ENCODE data around the gene OSBPL8. TPM values are rescaled to one million over a fixed set of nuclear protein-coding genes. Genes with fewer than 3 reads are reported as not detected.

The OSBPL8 gene
- total RNA-seq, 2 experiments from 2014 or later: 154 to 160 TPM

GRCh38 chr12:76573840-76574373, 14.3 kb upstream of the OSBPL8 start:
- Mint-ChIP-seq H3K9me3 (peaks cover 4% of the 10 kb centered on the region), H3K36me3 (ENCODE audit: low read depth) (no peaks in the 10 kb centered on the region), H3K27me3 (no peaks in the 10 kb centered on the region), H3K4me1 (ENCODE audit: low read depth) (peaks cover 15% of the 10 kb centered on the region), H3K4me3 (no peak overlapping the region), H3K27ac (no peak overlapping the region)
- Histone ChIP-seq H3K4me1 (ENCODE audit: insufficient read depth, low read length) (peaks cover 7% of the 10 kb centered on the region), H3K27me3 (ENCODE audit: control insufficient read depth in 1 of 2, insufficient read depth in 2 of 2, low read length in 2 of 2) (no peaks in the 10 kb centered on the region), H3K36me3 (ENCODE audit: insufficient read depth, low read length) (no peaks in the 10 kb centered on the region), H3K9me3 (ENCODE audit: control insufficient read depth in 1 of 2, insufficient read depth in 1 of 2, low read length in 2 of 2) (peaks cover 0 to 9% of the 10 kb centered on the region in 2 experiments), H3K4me3 (ENCODE audit: low read length) (no peak overlapping the region), H3K27ac (ENCODE audit: low read depth in 1 of 2, low read length in 2 of 2) (no peak overlapping the region)
- DNase-seq (no peak), ATAC-seq (ENCODE audit: poor library complexity) (no peak)
- TF ChIP-seq CTCF (IDR thresholded peaks at IDR 0.05): no peak
- POLR2A ChIA-PET: no interaction called here
- intact Hi-C loops (cut with DNase I, micrococcal nuclease): no loop called here
- CTCF ChIA-PET: no interaction called here

- CTCF ChIA-PET: no interaction called here
- POLR2A ChIA-PET: interaction anchor here (1.5 kb wide), 1 partner anchor 12 kb away, joined by 6 read pairs; the partner anchor contains the start of gene OSBPL8
Measured at GRCh38 chr12:76571256-76571655, 11.7 kb upstream of the OSBPL8 start.

More at GRCh38 chr12:76571256-76571655, 11.7 kb upstream of the OSBPL8 start:
- peaks cover 7% of the 10 kb centered on the region for H3K4me1 ChIP-seq (ENCODE audit: insufficient read depth, low read length)
- H3K27ac ChIP-seq (ENCODE audit: low read depth in 1 of 2, low read length in 2 of 2): no peak overlapping the region
- no peak overlapping the region for H3K4me3 Mint-ChIP-seq
- H3K4me3 ChIP-seq (ENCODE audit: low read length): no peak overlapping the region
- no peak for ATAC-seq (ENCODE audit: poor library complexity)
- no peaks in the 10 kb centered on the region for H3K27me3 Mint-ChIP-seq
- peaks cover 15% of the 10 kb centered on the region for H3K4me1 Mint-ChIP-seq (ENCODE audit: low read depth)
- H3K36me3 Mint-ChIP-seq (ENCODE audit: low read depth): no peaks in the 10 kb centered on the region
- DNase-seq: no peak
- intact Hi-C loops (cut with DNase I, micrococcal nuclease): no loop called here
- peaks cover 0 to 9% of the 10 kb centered on the region in 2 experiments for H3K9me3 ChIP-seq (ENCODE audit: control insufficient read depth in 1 of 2, insufficient read depth in 1 of 2, low read length in 2 of 2)
- TF ChIP-seq CTCF (IDR thresholded peaks at IDR 0.05): no peak
- no peak overlapping the region for H3K27ac Mint-ChIP-seq
- peaks cover 4% of the 10 kb centered on the region for H3K9me3 Mint-ChIP-seq
- H3K27me3 ChIP-seq (ENCODE audit: control insufficient read depth in 1 of 2, insufficient read depth in 2 of 2, low read length in 2 of 2): no peaks in the 10 kb centered on the region
- no peaks in the 10 kb centered on the region for H3K36me3 ChIP-seq (ENCODE audit: insufficient read depth, low read length)

Data from CD4-positive, alpha-beta T cell (primary cell).